Ascending aorta (tissue), 2 donors: ENCODE measurements around the gene ALDOA. TPM values are rescaled to one million over a fixed set of nuclear protein-coding genes. Genes with fewer than 3 reads are reported as not detected.
A peak's percentile ranks its signal among the peaks of the same experiment; 100 is the strongest.

Experiments used
- DNase-seq, 2 donors: peaks; one replicate each; pipeline ENCODE4 v3.0.0-alpha.2; 2019; ENCODE audit warnings: low spot score in 2 of 2
- H3K27ac ChIP-seq, 2 donors: fragments of 200-600 bp; sonication (generic); one replicate each; pipeline ENCODE4 v1.5.1; 2016 to 2017; ENCODE audit warnings: mild to moderate bottlenecking in 1 of 2
- H3K27me3 ChIP-seq: fragments of 200-600 bp; sonication (generic); one replicate; pipeline ENCODE4 v1.5.1; 2017
- H3K36me3 ChIP-seq, 2 donors: fragments of 200-600 bp; sonication (generic); one replicate each; pipeline ENCODE4 v1.5.1; 2016
- H3K4me1 ChIP-seq, 2 donors: fragments of 200-600 bp; sonication (generic); one replicate each; pipeline ENCODE4 v1.5.1; 2016 to 2017; ENCODE audit warnings: mild to moderate bottlenecking in 1 of 2
- H3K4me3 ChIP-seq, 2 donors: fragments of 200-600 bp; sonication (generic); one replicate each; pipeline ENCODE4 v1.5.1; 2016 to 2017; ENCODE audit warnings: mild to moderate bottlenecking in 1 of 2
- H3K9me3 ChIP-seq, 2 donors: fragments of 200-600 bp; sonication (generic); one replicate each; pipeline ENCODE4 v1.5.1; 2016
- intact Hi-C: fragments of 100-400 bp; cut with DNase I; formaldehyde crosslinking; loops from one replicate; pipeline ENCODE4 v1.15.1; 2023
- total RNA-seq: library from RNA; depleted of rRNA; stranded (reverse); fragments of >200 nt; gene quantifications from one replicate; pipeline ENCODE4 v1.1.0, GENCODE V29; 2016
- TF ChIP-seq, protein P1 (sequence below), 3 experiments: fragments of 200-600 bp in 2 of 3; fragments of 450-650 bp in 1 of 3; sonication (generic) in 2 of 3; IDR thresholded peaks; one replicate each; pipeline ENCODE4 v1.5.1; 2016 to 2019; ENCODE audit warnings: antibody characterized with exemption in 3 of 3, mild to moderate bottlenecking in 1 of 3, moderate library complexity in 1 of 3

ALDOA gene
- total RNA-seq, 1 donor from 2014 or later = 1,202 TPM

DNA sequence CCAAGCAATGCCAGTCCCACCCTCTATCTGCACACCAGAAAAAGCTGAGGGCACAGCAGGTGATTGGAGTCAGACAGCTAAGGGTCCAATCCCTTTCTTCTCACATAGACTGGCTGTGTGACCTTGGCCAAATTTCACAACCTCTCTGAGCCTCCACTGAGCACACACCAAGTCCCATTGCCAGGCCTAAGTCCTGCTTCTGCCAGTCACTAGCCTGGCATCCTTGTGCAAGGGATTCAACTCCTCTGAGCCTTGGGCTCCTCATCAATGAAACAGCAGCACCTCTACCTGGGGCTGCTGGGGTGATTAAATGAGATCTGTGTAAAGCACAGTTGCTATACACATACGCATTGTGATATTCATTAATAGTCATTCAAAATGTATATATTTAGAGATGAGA lies 19.0 kb upstream of the ALDOA start:
- no peak overlapping the region for H3K4me3 ChIP-seq
- no peaks in the 10 kb centered on the region for H3K27me3 ChIP-seq
- no peak for DNase-seq
- intact Hi-C loops = no loop called here
- H3K9me3 ChIP-seq = no peaks in the 10 kb centered on the region
- TF ChIP-seq, protein P1, sequence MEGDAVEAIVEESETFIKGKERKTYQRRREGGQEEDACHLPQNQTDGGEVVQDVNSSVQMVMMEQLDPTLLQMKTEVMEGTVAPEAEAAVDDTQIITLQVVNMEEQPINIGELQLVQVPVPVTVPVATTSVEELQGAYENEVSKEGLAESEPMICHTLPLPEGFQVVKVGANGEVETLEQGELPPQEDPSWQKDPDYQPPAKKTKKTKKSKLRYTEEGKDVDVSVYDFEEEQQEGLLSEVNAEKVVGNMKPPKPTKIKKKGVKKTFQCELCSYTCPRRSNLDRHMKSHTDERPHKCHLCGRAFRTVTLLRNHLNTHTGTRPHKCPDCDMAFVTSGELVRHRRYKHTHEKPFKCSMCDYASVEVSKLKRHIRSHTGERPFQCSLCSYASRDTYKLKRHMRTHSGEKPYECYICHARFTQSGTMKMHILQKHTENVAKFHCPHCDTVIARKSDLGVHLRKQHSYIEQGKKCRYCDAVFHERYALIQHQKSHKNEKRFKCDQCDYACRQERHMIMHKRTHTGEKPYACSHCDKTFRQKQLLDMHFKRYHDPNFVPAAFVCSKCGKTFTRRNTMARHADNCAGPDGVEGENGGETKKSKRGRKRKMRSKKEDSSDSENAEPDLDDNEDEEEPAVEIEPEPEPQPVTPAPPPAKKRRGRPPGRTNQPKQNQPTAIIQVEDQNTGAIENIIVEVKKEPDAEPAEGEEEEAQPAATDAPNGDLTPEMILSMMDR (IDR thresholded peaks at IDR 0.05) = no peak
- H3K4me1 ChIP-seq = no peaks in the 10 kb centered on the region
- H3K27ac ChIP-seq = no peak overlapping the region
- no peaks in the 10 kb centered on the region for H3K36me3 ChIP-seq

DNA sequence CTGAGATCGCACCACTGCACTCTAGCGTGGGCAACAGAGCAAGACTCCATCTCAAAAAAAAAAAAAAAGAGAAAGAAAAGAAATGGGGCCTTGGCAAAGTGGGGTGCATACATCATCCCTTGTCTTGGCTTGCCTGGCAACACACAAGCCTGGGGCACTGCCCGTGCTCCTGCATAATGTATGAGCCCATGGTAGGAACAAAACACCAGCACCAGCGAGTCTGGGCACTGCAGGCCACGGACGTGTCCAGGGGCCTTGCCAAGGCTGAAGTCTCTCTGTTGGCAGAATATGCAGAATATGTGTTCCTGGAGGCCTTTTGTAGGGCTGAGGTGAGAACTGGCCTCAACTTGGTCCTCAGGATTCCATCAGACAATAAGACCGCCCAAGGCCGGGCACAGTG lies 15.7 kb upstream of the ALDOA start:
- DNase-seq = no peak
- intact Hi-C loops = loop anchor here (5.0 kb wide), 3 partner anchors 42 to 72 kb away; partner anchors contain the start of genes HIRIP3, INO80E, MAPK3 and TBX6
- no peak overlapping the region for H3K27ac ChIP-seq
- peaks cover 0 to 12% of the 10 kb centered on the region in 2 donors for H3K4me1 ChIP-seq
- no peak overlapping the region for H3K4me3 ChIP-seq
- H3K9me3 ChIP-seq = no peaks in the 10 kb centered on the region
- no peaks in the 10 kb centered on the region for H3K27me3 ChIP-seq
- no peaks in the 10 kb centered on the region for H3K36me3 ChIP-seq
- TF ChIP-seq, protein P1 (IDR thresholded peaks at IDR 0.05) = no peak

DNA sequence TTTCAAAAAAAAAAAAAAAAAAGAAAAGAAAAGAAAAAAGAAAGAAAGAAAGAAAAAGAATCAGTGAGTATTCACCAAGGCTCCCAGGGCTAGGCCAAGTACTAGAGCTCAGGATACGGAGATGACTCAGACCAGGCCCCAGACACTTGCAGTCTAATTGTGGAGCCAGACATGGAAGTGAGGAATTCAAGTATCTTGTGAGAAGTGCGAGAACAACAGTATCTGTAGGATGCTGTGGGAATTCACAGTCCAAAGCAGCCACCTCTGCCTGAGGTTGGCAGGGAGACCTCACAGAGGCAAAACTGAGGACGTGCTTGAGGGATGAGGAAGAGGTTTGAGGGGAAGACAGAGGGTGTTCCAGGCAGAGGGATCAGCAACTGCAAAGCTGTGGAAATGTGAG lies 14.0 kb upstream of the ALDOA start:
- TF ChIP-seq, protein P1 (IDR thresholded peaks at IDR 0.05) = no peak
- Histone ChIP-seq H3K27ac (no peak overlapping the region), H3K27me3 (no peaks in the 10 kb centered on the region), H3K36me3 (no peaks in the 10 kb centered on the region), H3K9me3 (no peaks in the 10 kb centered on the region), H3K4me1 (peaks cover 0 to 12% of the 10 kb centered on the region in 2 donors), H3K4me3 (no peak overlapping the region)
- intact Hi-C loops = loop anchor here (5.0 kb wide), 3 partner anchors 41 to 71 kb away; partner anchors contain the start of genes HIRIP3, INO80E, MAPK3 and TBX6
- no peak for DNase-seq

DNA sequence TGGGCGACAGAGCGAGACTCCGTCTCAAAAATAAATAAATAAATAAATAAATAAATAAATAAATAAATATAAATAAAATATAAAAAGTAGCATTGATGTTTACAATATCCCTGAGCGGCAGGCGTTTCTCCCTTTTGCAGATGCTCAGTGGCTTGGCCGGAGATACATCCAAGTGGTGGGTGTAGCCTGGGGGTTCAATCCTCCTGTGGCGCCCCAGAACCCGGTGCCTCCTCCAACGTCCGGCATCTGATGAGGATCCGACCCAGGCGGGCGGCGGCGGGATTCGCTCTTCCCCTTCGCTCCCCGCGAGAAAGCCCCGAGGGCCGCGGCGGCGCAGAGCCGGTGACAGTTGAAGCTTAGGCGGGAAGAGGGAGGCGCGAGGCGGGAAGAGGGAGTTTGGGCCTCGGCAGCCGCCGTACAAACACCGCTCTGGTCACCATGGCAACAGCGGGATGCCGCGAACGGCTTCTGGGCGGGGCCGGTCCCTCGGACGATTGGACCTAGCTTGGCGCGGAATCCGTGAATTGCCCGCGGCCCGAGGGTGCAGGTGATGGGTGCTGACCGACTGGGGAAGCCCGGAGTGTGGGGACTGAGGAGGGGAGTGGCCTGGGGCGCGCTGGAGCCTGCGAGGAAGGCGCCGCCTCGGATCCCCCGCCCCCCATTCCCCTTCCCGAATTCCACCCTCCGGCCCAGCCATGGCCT lies 12.7 kb upstream of the ALDOA start:
- peak in 1 of 2 donors; percentile 94 for DNase-seq
- H3K27ac ChIP-seq = peak overlapping the region; percentile 41 to 59
- H3K9me3 ChIP-seq = no peaks in the 10 kb centered on the region
- H3K4me3 ChIP-seq = peak overlapping the region; percentile 79 to 88
- no peaks in the 10 kb centered on the region for H3K27me3 ChIP-seq
- intact Hi-C loops = loop anchor here (1.0 to 5.0 kb wide), 4 partner anchors 12 to 69 kb away; partner anchors contain the start of genes ALDOA, HIRIP3, INO80E and MAPK3
- TF ChIP-seq, protein P1 (IDR thresholded peaks at IDR 0.05) = no peak
- H3K4me1 ChIP-seq = peaks cover 0 to 12% of the 10 kb centered on the region in 2 donors
- no peaks in the 10 kb centered on the region for H3K36me3 ChIP-seq

DNA sequence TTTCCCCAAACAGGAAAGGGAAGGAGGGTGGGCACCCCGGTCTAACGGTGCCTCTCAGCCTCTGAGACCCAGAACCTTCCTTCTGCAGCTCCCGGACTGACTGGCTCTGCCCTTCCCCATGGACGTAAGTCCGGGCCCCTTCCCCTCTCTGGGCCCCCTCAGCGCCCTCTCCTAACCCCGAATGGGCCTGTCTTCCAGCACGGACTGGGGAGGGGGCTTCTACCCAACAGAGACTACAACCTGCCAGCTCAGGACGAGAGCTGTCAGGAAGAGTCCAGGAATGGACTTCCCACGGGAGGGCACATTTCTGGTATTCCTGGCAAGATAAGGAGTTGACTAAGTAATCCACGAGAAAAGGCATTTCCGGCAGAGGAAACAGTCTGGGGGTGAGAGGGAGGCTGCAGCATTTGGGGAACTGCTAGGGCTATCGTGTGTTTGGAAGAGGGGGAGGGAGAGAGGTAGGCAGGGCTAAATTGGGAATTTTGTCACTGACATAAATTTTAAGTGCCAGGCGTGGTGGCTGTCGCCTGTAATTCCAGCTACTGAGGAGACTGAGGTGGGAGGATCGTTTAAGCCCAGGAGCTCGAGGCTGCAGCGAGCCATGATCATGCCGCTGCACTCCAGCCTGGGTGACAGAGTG lies 12.1 kb upstream of the ALDOA start:
- Histone ChIP-seq H3K36me3 (no peaks in the 10 kb centered on the region), H3K4me3 (peak overlapping the region; percentile 79 to 88), H3K27me3 (no peaks in the 10 kb centered on the region), H3K4me1 (peaks cover 0 to 12% of the 10 kb centered on the region in 2 donors), H3K9me3 (no peaks in the 10 kb centered on the region), H3K27ac (peak overlapping the region; percentile 41 to 59)
- TF ChIP-seq, protein P1 (IDR thresholded peaks at IDR 0.05) = no peak
- intact Hi-C loops = loop anchor here (1.0 to 5.0 kb wide), 4 partner anchors 12 to 69 kb away; partner anchors contain the start of genes ALDOA, HIRIP3, INO80E and MAPK3
- no peak for DNase-seq
